RCC 7860 (cell line): ENCODE results near the gene MAPKAPK2.

ENCODE experiments used
- DNase-seq: peaks from one replicate; pipeline ENCODE4 v3.0.0-alpha.2; 2015; ENCODE audit warnings: low spot score
- FAIRE-seq: peaks from 2 replicates; lab custom pipeline; 2012; peaks lifted over from hg19 to GRCh38; lab: Jason Lieb, UNC

Gene MAPKAPK2

GRCh38 chr1:206716870-206717673 is 32.4 kb downstream of the MAPKAPK2 start:
- FAIRE-seq = no peak
- peak; percentile 37 for DNase-seq

GRCh38 chr1:206717674-206717989 is 32.9 kb downstream of the MAPKAPK2 start:
- DNase-seq (no peak), FAIRE-seq (no peak)

- no peak for FAIRE-seq
- no peak for DNase-seq
These were observed 34.6 kb downstream of the MAPKAPK2 start for GRCh38 chr1:206719169-206719839.

- FAIRE-seq (no peak), DNase-seq (no peak)
These were observed 36.7 kb downstream of the MAPKAPK2 start for GRCh38 chr1:206721454-206721853.

GRCh38 chr1:206722751-206723461 is 38.2 kb downstream of the MAPKAPK2 start:
- DNase-seq (peak; percentile 56), FAIRE-seq (no peak)

- no peak for FAIRE-seq
- DNase-seq = no peak
These were observed 38.7 kb downstream of the MAPKAPK2 start for GRCh38 chr1:206723462-206723804.

- DNase-seq = peak; percentile 89
These were observed 39.2 kb downstream of the MAPKAPK2 start for GRCh38 chr1:206723805-206724472.

GRCh38 chr1:206725109-206725963 is 40.6 kb downstream of the MAPKAPK2 start:
- FAIRE-seq (no peak), DNase-seq (peak; percentile 25)

More at GRCh38 chr1:206723805-206724472, 39.2 kb downstream of the MAPKAPK2 start:
- FAIRE-seq = peak; percentile 89

GRCh38 chr1:206727981-206728696 is 43.4 kb downstream of the MAPKAPK2 start:
- no peak for FAIRE-seq
- no peak for DNase-seq

GRCh38 chr1:206728697-206728987 is 43.9 kb downstream of the MAPKAPK2 start:
- no peak for FAIRE-seq
- DNase-seq = no peak

- FAIRE-seq (no peak), DNase-seq (no peak)
These were observed 44.3 kb downstream of the MAPKAPK2 start for GRCh38 chr1:206729050-206729449.

GRCh38 chr1:206729507-206729906 is 44.8 kb downstream of the MAPKAPK2 start:
- DNase-seq (no peak), FAIRE-seq (no peak)

- no peak for DNase-seq
- no peak for FAIRE-seq
These were observed 47.8 kb downstream of the MAPKAPK2 start for GRCh38 chr1:206732508-206732907.

- no peak for FAIRE-seq
- DNase-seq = no peak
These were observed 48.3 kb downstream of the MAPKAPK2 start for GRCh38 chr1:206732992-206733391.

GRCh38 chr1:206734499-206735142 is 49.9 kb downstream of the MAPKAPK2 start:
- DNase-seq = no peak
- FAIRE-seq = no peak

- no peak for DNase-seq
- FAIRE-seq = no peak
These were observed 50.9 kb downstream of the MAPKAPK2 start for GRCh38 chr1:206735553-206736031.

GRCh38 chr1:206736878-206737728 is 52.4 kb downstream of the MAPKAPK2 start:
- FAIRE-seq = no peak
- no peak for DNase-seq

GRCh38 chr1:206737729-206738201 is 53.1 kb downstream of the MAPKAPK2 start:
- FAIRE-seq = no peak
- no peak for DNase-seq
